Measurements from ENCODE around the gene SEMA3B. TPM values are rescaled to one million over a fixed set of nuclear protein-coding genes. Genes with fewer than 3 reads are reported as not detected.
A peak's percentile ranks its signal among the peaks of the same experiment; 100 is the strongest.

SEMA3B gene
- total and polyA plus RNA-seq, 9 of the 15 experiments (the other 6 are each of a cell fraction or from before 2014, with no cell fraction given) = 0.03 to 1.8 (median 0.55) TPM; not detected in 1

DNA sequence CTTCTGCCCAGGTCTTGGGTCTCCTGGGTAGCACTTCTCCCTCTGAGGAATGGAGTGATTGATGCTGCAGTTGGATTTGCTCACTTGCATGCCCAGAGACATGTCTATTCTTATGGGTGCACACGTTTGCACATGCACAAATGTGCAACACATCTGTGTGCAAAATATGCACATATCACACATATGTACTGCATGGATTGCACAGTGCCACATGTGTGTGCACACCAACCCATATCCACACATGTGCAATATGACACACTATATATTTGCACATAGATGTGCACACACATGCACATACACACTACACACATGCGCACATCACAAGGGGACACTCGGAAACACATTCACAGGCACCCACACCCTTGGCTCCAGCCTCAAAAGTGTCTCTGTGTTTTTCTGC lies 671 bp upstream of the SEMA3B start (continued):
- TF ChIP-seq ZNF140 (CRISPR knock-in tag; IDR thresholded peaks at IDR 0.05) = no peak

DNA sequence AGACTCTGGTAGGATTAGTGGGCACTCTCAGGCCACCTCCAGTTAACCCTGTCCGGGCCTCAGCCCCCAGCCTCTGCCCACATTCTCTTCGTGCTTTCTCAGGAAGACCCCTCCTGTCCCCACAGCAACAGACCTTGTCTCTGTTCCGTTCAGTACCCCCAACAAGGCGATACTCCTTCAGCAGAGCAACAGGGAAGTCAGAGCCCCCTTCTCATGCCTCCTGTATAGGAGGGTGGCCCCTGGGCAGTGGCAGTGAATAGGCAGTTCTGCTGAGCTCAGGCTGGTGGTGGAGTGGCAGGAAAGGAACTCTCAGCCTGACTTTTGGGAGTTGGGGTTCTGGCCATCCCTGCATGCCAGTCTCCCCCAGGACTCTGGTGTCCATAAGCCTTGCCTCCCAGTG lies 513 bp downstream of the SEMA3B start:
- POLR2A ChIA-PET = interaction anchor here (0.5 to 1.0 kb wide), 2 partner anchors 23 to 105 kb away, joined by 3 read pairs; no protein-coding TSS in a partner anchor
- H4K20me1 ChIP-seq (replicated peaks; ENCODE audit: control insufficient read depth, insufficient read depth, low read length) = no peaks in the 10 kb centered on the region; the same call in 1 of the 2 replicates
- CTCF ChIA-PET (ENCODE audit: low intra/inter-chr PET ratio) = interaction anchor here (0.6 kb wide), 1 partner anchor 43 kb away, joined by 3 read pairs; no protein-coding TSS in a partner anchor
- intact Hi-C loops (cut with micrococcal nuclease) = no loop called here
- BruUV-seq (replicated peaks) = no TSS peak
- no peaks in the 10 kb centered on the region for H3K27me3 ChIP-seq (ENCODE audit: control insufficient read depth in 2 of 2, insufficient read depth in 2 of 2, low read length in 2 of 2)
- H3K79me2 ChIP-seq (ENCODE audit: control insufficient read depth, insufficient read depth, low read length) = no peaks in the 10 kb centered on the region
- H3K27ac ChIP-seq (ENCODE audit: extremely low read depth, low read depth, low read length) = no peak overlapping the region
- H3K4me3 ChIP-seq = no peak overlapping the region
- WGBS (ENCODE audit: insufficient coverage, low coverage, missing lambda C conversion rate) = 11% methylated on average over 3 of the region's 4 CpGs
- TF ChIP-seq, protein P1, sequence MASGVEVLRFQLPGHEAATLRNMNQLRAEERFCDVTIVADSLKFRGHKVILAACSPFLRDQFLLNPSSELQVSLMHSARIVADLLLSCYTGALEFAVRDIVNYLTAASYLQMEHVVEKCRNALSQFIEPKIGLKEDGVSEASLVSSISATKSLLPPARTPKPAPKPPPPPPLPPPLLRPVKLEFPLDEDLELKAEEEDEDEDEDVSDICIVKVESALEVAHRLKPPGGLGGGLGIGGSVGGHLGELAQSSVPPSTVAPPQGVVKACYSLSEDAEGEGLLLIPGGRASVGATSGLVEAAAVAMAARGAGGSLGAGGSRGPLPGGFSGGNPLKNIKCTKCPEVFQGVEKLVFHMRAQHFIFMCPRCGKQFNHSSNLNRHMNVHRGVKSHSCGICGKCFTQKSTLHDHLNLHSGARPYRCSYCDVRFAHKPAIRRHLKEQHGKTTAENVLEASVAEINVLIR (CRISPR knock-in tag; IDR thresholded peaks at IDR 0.05) = no peak
- TF ChIP-seq MAFK (IDR thresholded peaks at IDR 0.05; ENCODE audit: low read length) (no peak), SMAD4 (CRISPR knock-in tag; conservative IDR thresholded peaks at IDR 0.05) (no peak), ZZZ3 (IDR thresholded peaks at IDR 0.05) (no peak), ZNF124 (CRISPR knock-in tag; IDR thresholded peaks at IDR 0.05) (no peak)
- TF ChIP-seq, protein P2, sequence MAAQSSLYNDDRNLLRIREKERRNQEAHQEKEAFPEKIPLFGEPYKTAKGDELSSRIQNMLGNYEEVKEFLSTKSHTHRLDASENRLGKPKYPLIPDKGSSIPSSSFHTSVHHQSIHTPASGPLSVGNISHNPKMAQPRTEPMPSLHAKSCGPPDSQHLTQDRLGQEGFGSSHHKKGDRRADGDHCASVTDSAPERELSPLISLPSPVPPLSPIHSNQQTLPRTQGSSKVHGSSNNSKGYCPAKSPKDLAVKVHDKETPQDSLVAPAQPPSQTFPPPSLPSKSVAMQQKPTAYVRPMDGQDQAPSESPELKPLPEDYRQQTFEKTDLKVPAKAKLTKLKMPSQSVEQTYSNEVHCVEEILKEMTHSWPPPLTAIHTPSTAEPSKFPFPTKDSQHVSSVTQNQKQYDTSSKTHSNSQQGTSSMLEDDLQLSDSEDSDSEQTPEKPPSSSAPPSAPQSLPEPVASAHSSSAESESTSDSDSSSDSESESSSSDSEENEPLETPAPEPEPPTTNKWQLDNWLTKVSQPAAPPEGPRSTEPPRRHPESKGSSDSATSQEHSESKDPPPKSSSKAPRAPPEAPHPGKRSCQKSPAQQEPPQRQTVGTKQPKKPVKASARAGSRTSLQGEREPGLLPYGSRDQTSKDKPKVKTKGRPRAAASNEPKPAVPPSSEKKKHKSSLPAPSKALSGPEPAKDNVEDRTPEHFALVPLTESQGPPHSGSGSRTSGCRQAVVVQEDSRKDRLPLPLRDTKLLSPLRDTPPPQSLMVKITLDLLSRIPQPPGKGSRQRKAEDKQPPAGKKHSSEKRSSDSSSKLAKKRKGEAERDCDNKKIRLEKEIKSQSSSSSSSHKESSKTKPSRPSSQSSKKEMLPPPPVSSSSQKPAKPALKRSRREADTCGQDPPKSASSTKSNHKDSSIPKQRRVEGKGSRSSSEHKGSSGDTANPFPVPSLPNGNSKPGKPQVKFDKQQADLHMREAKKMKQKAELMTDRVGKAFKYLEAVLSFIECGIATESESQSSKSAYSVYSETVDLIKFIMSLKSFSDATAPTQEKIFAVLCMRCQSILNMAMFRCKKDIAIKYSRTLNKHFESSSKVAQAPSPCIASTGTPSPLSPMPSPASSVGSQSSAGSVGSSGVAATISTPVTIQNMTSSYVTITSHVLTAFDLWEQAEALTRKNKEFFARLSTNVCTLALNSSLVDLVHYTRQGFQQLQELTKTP (IDR thresholded peaks at IDR 0.05; ENCODE audit: low read depth in 1 of 2, partially characterized antibody in 2 of 2) = no peak
- 0 out of 4 replicates have a peak overlapping the region, but pooled peaks of 1 of the 2 experiments have one; percentile 2 for H3K9ac ChIP-seq (ENCODE audit: insufficient read depth in 1 of 2, low read depth in 2 of 2, low read length in 2 of 2)
- no peaks in the 10 kb centered on the region for H3K9me3 ChIP-seq (replicated peaks; ENCODE audit: control insufficient read depth, insufficient read depth, low read depth, low read length)
- H3K9me1 ChIP-seq (ENCODE audit: control insufficient read depth, insufficient read depth, low read length) = no peaks in the 10 kb centered on the region
- H3K4me1 ChIP-seq (replicated peaks in 1 of 2; ENCODE audit: control insufficient read depth in 2 of 2, insufficient read depth in 2 of 2, low read length in 2 of 2) = peaks cover 4 to 65% of the 10 kb centered on the region in 2 experiments; a peak in 3 of 5 replicates
- FAIRE-seq (no peak), ATAC-seq (no peak), DNase-seq (ENCODE audit: extremely low read depth in 1 of 4, low spot score in 3 of 4) (no peak)
- H3K36me3 ChIP-seq (ENCODE audit: control insufficient read depth, insufficient read depth, low read length) = no peaks in the 10 kb centered on the region
- in situ Hi-C loops (cut with MboI) = no loop called here
- no peak overlapping the region for H2AFZ ChIP-seq (ENCODE audit: low read depth, low read length)
- no peak overlapping the region for H3K4me2 ChIP-seq (ENCODE audit: insufficient read depth, low read length)
